Epithelial cell of esophagus (primary cell): ENCODE results near the gene SLC43A1.

Experiments
- DNase-seq: peaks from one replicate; pipeline ENCODE4 v3.0.0; 2010; ENCODE audit warnings: low read depth
- H3K4me3 ChIP-seq: 2 replicates; pipeline ENCODE4 v1.5.1; 2011; ENCODE audit warnings: mild to moderate bottlenecking, low read length, control low read depth
- TF ChIP-seq, protein P1 (sequence below): IDR thresholded peaks from 2 replicates; pipeline ENCODE4 v1.5.1; 2011; ENCODE audit warnings: low read depth, mild to moderate bottlenecking, low read length, control low read depth, inconsistent platforms; ENCODE audit not compliant: insufficient read depth; ENCODE audit errors: missing control alignments

The SLC43A1 gene

DNA sequence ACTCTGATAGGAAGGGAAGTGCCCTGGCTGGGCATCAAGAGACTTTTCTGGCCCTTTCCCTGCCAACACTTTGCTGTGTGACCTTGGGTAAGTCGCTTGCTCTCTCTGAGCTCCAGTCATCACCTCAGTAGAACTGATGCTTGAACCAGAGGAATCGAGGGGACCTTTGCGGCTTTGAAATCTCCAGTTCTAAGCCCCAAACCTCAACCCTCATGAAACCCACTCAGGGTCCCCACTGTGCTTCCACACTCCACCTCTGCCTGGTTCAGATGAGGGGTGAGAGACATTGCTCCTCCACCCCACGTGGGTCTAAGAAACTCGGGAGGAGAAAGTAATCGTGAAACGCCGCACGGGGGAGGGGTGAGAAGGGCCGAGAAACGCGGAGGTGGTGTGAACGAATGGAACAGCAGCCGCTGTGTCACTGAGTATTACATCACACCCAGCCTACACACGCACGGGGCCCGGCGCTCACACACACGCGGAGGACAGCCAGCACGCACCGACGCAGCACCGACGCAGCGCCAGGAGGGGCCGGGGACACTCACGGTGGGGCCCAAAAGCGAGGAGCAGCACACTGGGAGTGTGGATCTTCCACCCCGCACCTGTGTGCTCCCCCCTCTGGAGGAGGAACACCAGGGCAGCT is 50.8 kb downstream of the SLC43A1 start:
- no peak overlapping the region for H3K4me3 ChIP-seq
- peak; percentile 55 for DNase-seq
- TF ChIP-seq, protein P1, sequence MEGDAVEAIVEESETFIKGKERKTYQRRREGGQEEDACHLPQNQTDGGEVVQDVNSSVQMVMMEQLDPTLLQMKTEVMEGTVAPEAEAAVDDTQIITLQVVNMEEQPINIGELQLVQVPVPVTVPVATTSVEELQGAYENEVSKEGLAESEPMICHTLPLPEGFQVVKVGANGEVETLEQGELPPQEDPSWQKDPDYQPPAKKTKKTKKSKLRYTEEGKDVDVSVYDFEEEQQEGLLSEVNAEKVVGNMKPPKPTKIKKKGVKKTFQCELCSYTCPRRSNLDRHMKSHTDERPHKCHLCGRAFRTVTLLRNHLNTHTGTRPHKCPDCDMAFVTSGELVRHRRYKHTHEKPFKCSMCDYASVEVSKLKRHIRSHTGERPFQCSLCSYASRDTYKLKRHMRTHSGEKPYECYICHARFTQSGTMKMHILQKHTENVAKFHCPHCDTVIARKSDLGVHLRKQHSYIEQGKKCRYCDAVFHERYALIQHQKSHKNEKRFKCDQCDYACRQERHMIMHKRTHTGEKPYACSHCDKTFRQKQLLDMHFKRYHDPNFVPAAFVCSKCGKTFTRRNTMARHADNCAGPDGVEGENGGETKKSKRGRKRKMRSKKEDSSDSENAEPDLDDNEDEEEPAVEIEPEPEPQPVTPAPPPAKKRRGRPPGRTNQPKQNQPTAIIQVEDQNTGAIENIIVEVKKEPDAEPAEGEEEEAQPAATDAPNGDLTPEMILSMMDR: no peak

DNA sequence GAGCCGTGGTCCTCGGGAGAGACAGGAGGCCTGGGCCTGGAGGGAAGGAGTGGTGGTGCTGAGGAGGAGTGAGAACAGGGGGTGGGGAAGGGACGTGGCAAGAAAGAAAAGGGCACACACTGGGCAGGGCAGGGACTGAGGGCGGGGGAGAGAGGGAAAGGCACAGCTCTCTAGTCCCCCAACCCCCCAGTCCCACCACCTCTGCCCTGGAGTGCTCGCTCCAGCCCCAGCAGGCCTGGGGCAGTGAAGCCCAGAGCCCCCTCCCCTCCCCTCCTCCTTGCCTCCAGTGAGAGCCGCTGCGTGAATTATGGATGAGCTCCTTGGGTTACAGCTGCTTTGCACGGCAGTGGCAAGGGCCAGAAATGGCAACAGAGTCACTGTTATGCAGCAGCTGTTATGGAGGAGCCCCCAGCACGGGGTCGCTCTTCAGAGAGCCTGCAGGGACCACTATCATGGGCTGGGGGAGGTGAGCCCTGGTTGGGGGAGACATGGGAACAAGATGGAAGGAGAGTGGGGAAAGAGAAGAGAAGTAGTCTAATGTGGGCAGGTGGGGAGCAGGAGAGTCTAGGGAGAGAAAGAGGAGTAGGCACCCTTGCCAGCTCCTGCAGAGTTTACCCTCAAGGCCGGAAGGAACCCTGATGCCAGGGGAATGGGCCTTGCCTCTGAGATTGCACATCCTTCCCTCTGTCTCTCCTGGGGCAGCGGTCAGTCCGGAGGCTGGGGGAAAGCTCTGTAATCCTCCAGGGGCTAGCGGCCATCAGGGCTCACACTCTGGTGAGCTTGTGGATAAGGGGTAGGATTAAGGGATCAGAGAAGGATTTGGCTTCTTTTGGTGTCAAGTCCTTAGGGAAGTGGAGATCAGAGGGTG is 51.6 kb downstream of the SLC43A1 start:
- no peak overlapping the region for H3K4me3 ChIP-seq
- TF ChIP-seq, protein P1: no peak
- DNase-seq: no peak

DNA sequence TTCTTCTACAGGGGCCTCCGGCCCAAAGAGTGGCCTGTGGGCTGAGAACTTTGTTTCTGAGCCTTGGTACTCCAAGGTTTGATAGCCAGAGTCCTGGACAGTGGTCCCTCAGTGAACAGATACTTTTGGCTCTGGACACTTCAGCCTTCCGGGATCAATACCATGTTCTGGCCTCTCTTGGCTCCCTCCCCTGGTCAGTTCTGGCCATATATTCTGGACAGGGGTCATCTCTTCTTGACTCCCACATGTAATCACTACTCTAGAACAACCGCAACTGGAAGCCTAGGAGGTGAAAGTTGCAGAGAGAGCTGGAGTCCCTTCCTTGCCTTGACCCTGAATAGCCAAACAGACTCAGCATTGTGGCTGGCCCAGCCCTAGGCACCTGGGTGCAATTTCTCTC is 52.9 kb downstream of the SLC43A1 start:
- H3K4me3 ChIP-seq: no peak overlapping the region

DNA sequence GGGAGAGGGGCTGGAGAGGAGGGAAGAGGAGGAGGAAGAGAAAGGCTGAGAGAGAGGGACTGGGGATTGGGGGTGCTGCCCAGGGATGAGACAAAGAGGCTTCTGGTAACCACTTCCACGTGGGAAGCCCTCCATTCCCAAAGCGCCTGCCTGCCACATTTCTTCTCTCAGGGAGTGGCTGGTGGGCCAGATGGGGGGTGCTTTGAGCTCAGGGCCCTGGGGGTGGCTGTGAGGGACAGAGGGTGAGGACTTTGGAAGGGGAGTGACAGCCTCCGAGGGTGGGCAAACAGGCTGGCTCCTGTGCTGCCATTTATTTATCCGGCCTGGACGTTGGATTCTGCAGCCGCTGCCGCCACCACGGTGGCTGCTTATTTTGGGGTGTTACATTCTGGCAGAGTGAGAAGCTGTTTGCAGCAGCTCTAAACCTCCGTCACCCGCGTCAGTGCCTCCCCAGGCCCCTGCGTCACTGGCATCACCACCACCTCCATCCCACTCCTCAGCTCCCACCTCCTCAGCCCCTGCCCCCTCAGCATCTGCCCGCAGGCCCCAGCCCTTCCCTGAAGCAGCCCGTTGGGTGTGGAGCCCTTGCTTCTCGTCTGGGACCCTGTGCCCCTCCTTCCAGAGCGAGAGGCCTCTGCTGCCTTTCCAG is 53.5 kb downstream of the SLC43A1 start:
- TF ChIP-seq, protein P1: no peak
- H3K4me3 ChIP-seq: no peak overlapping the region
- DNase-seq: no peak

More for the DNA sequence above, 52.9 kb downstream of the SLC43A1 start:
- no peak for DNase-seq
- TF ChIP-seq, protein P1: no peak

DNA sequence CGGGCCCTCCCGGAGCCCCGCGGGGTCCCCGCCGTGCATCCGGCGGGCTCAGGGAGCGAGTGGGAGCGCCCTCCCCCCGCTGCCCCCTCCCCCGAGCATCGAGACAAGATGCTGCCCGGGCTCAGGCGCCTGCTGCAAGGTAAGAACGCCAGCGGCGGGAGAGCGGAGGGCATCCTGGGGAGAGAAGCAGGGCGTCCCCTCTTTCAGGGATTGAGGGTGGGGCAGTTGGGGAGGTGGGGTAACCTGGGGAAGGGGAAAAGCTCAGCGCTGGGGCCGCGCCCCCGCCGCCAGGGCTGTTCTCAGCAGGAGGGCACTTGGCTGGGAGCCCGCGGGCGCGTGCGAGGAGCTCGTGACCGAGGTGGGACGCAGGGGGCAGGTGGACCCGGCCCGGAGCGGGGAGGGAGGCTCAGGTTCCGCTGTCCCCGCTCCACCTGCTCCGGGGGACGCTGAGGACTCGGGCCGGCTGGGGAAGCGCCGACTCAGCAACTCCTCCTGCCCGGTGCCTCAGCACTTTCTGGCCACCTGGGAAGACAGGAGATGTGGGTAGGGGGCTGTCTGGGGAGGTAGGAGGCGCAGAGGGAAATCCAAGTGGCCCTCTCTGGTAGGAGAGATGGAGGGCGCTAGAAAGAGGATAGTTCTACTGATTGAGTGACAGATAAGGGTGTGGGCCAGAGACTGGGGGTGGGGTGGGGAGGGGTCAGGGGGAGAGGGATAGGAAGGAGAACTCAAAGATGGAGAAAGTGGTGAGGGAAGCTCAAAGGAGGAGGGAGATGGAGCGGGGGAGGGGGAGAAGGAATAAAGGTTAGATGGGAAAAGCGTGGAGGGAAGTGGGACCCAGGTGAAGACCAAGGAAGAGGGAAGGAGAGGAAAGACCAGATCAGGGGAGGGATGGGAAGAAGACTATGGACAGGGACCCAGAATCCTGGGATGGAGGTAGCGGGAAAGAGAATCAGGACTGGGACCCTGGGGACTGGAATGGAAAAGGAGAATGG is 54.4 kb downstream of the SLC43A1 start:
- DNase-seq: no peak

More for the DNA sequence above, 54.4 kb downstream of the SLC43A1 start:
- TF ChIP-seq, protein P1: no peak
- H3K4me3 ChIP-seq: no peak overlapping the region
